ENCODE data around the gene AHCTF1.
A peak's percentile ranks its signal among the peaks of the same experiment; 100 is the strongest.

Gene AHCTF1

GRCh38 chr1:246934765-246935164 lies 3.0 kb upstream of the AHCTF1 start:
- Histone ChIP-seq H3K79me2 (ENCODE audit: insufficient read depth, low read depth) (peaks cover 14% of the 10 kb centered on the region), H3K4me2 (no peak overlapping the region), H2AFZ (ENCODE audit: low read depth) (no peak overlapping the region), H3K27me3 (ENCODE audit: insufficient read depth, low read depth) (no peaks in the 10 kb centered on the region), H3K36me3 (ENCODE audit: insufficient read depth) (no peaks in the 10 kb centered on the region), H3K9ac (no peak overlapping the region), H3K4me1 (ENCODE audit: low read depth, poor library complexity, severe bottlenecking) (peaks cover 10% of the 10 kb centered on the region), H3K4me3 (IDR thresholded peaks at IDR 0.05; ENCODE audit: insufficient read depth, low read depth, low read length) (no peak overlapping the region), H4K20me1 (ENCODE audit: insufficient read depth) (no peaks in the 10 kb centered on the region), H3K27ac (no peak overlapping the region)
- no peak for TF ChIP-seq CTCF (conservative IDR thresholded peaks at IDR 0.05; ENCODE audit: low read depth, low read length)

GRCh38 chr1:246933893-246934292 lies 2.1 kb upstream of the AHCTF1 start:
- Histone ChIP-seq H2AFZ (ENCODE audit: low read depth) (no peak overlapping the region), H3K4me2 (no peak overlapping the region), H3K9ac (no peak overlapping the region), H3K79me2 (ENCODE audit: insufficient read depth, low read depth) (peaks cover 22% of the 10 kb centered on the region), H3K4me3 (IDR thresholded peaks at IDR 0.05; ENCODE audit: insufficient read depth, low read depth, low read length) (no peak overlapping the region), H3K36me3 (ENCODE audit: insufficient read depth) (peaks cover 2% of the 10 kb centered on the region; the same call in 1 of the 2 replicates), H4K20me1 (ENCODE audit: insufficient read depth) (no peaks in the 10 kb centered on the region), H3K27me3 (ENCODE audit: insufficient read depth, low read depth) (no peaks in the 10 kb centered on the region), H3K27ac (no peak overlapping the region), H3K4me1 (ENCODE audit: low read depth, poor library complexity, severe bottlenecking) (peaks cover 16% of the 10 kb centered on the region)
- no peak for TF ChIP-seq CTCF (conservative IDR thresholded peaks at IDR 0.05; ENCODE audit: low read depth, low read length)

- H3K27me3 ChIP-seq (ENCODE audit: insufficient read depth, low read depth) = no peaks in the 10 kb centered on the region
- peak overlapping the region; percentile 86 for H3K4me2 ChIP-seq
- H4K20me1 ChIP-seq (ENCODE audit: insufficient read depth) = no peaks in the 10 kb centered on the region
- H3K4me3 ChIP-seq (IDR thresholded peaks at IDR 0.05; ENCODE audit: insufficient read depth, low read depth, low read length) = no peak overlapping the region
- no peak for TF ChIP-seq CTCF (conservative IDR thresholded peaks at IDR 0.05; ENCODE audit: low read depth, low read length)
- peaks cover 19% of the 10 kb centered on the region for H3K4me1 ChIP-seq (ENCODE audit: low read depth, poor library complexity, severe bottlenecking)
- H3K27ac ChIP-seq = peak overlapping the region; percentile 91
- peaks cover 38% of the 10 kb centered on the region for H3K79me2 ChIP-seq (ENCODE audit: insufficient read depth, low read depth)
- peak overlapping the region; percentile 92; the same call in 1 of the 2 replicates for H3K9ac ChIP-seq
- H2AFZ ChIP-seq (ENCODE audit: low read depth) = peak overlapping the region; percentile 89
- peaks cover 8% of the 10 kb centered on the region; the same call in 1 of the 2 replicates for H3K36me3 ChIP-seq (ENCODE audit: insufficient read depth)
Measured at GRCh38 chr1:246932366-246932700, 585 bp upstream of the AHCTF1 start.

GRCh38 chr1:246930830-246931548 lies 759 bp downstream of the AHCTF1 start:
- Histone ChIP-seq H2AFZ (ENCODE audit: low read depth) (peak overlapping the region; percentile 80), H3K36me3 (ENCODE audit: insufficient read depth) (peaks cover 8% of the 10 kb centered on the region; the same call in 1 of the 2 replicates), H3K4me2 (peak overlapping the region; percentile 83), H3K27me3 (ENCODE audit: insufficient read depth, low read depth) (no peaks in the 10 kb centered on the region), H4K20me1 (ENCODE audit: insufficient read depth) (no peaks in the 10 kb centered on the region), H3K79me2 (ENCODE audit: insufficient read depth, low read depth) (peaks cover 51% of the 10 kb centered on the region), H3K27ac (peak overlapping the region; percentile 91), H3K4me3 (IDR thresholded peaks at IDR 0.05; ENCODE audit: insufficient read depth, low read depth, low read length) (peak overlapping the region; percentile 74), H3K4me1 (ENCODE audit: low read depth, poor library complexity, severe bottlenecking) (peaks cover 19% of the 10 kb centered on the region), H3K9ac (peak overlapping the region; percentile 92)
- TF ChIP-seq CTCF (conservative IDR thresholded peaks at IDR 0.05; ENCODE audit: low read depth, low read length) = no peak
